ENCODE data around the gene MGAT4A.

- TF ChIP-seq EZH2 (IDR thresholded peaks at IDR 0.05) (no peak), POLR2AphosphoS5 (IDR thresholded peaks at IDR 0.05; ENCODE audit: borderline replicate concordance, low read depth, low read length) (no peak), FOXP2 (optimal IDR thresholded peaks at IDR 0.05; ENCODE audit: control extremely low read depth, extremely low read length, insufficient read depth) (no peak)
Measured at GRCh38 chr2:98592565-98592964, 138.4 kb downstream of the MGAT4A start.
